Gastrocnemius medialis (tissue), 4 donors: ENCODE results near the gene ACADM.

Experiments
- CTCF ChIP-seq, 5 experiments: fragments of 450-650 bp in 3 of 5; fragments of 200-600 bp in 2 of 5; sonication (generic) in 2 of 5; IDR thresholded peaks in 4 of 5; conservative IDR thresholded peaks in 1 of 5; 1 replicate in 4 of 5; 2 replicates in 1 of 5; pipeline ENCODE4 v1.5.1; 2016 to 2019; ENCODE audit warnings: antibody characterized with exemption in 5 of 5, mild to moderate bottlenecking in 3 of 5, moderate library complexity in 3 of 5
- POLR2A ChIP-seq, 2 donors: fragments of 450-650 bp; IDR thresholded peaks; one replicate each; pipeline ENCODE4 v1.6.1; 2017; ENCODE audit warnings: antibody characterized with exemption in 2 of 2, mild to moderate bottlenecking in 2 of 2, moderate library complexity in 2 of 2

- TF ChIP-seq CTCF (IDR thresholded peaks at IDR 0.05 in 4 of 5, conservative IDR thresholded peaks at IDR 0.05 in 1 of 5) (no peak), POLR2A (IDR thresholded peaks at IDR 0.05) (no peak)
Observed at GRCh38 chr1:75789988-75790387, 65.5 kb downstream of the ACADM start.
